Keratinocyte (primary cell): ENCODE measurements around the gene SLC26A2.

Experiments used
- CTCF ChIP-seq, 3 experiments: IDR thresholded peaks in 1 of 3; conservative IDR thresholded peaks in 1 of 3; optimal IDR thresholded peaks in 1 of 3; 2 replicates in 2 of 3; 3 replicates in 1 of 3; pipeline versions ENCODE3 to v1.5.1; 2011; ENCODE audit warnings: low read length in 3 of 3, mild to moderate bottlenecking in 3 of 3, moderate library complexity in 2 of 3, control low read depth in 1 of 3, inconsistent platforms in 1 of 3; ENCODE audit not compliant: insufficient read depth in 2 of 3; ENCODE audit errors: extremely low read depth in 1 of 3
- EZH2 ChIP-seq: IDR thresholded peaks from one replicate; pipeline ENCODE4 v1.6.1; 2012; ENCODE audit warnings: inconsistent platforms, mild to moderate bottlenecking, low read length, moderate library complexity

DNA sequence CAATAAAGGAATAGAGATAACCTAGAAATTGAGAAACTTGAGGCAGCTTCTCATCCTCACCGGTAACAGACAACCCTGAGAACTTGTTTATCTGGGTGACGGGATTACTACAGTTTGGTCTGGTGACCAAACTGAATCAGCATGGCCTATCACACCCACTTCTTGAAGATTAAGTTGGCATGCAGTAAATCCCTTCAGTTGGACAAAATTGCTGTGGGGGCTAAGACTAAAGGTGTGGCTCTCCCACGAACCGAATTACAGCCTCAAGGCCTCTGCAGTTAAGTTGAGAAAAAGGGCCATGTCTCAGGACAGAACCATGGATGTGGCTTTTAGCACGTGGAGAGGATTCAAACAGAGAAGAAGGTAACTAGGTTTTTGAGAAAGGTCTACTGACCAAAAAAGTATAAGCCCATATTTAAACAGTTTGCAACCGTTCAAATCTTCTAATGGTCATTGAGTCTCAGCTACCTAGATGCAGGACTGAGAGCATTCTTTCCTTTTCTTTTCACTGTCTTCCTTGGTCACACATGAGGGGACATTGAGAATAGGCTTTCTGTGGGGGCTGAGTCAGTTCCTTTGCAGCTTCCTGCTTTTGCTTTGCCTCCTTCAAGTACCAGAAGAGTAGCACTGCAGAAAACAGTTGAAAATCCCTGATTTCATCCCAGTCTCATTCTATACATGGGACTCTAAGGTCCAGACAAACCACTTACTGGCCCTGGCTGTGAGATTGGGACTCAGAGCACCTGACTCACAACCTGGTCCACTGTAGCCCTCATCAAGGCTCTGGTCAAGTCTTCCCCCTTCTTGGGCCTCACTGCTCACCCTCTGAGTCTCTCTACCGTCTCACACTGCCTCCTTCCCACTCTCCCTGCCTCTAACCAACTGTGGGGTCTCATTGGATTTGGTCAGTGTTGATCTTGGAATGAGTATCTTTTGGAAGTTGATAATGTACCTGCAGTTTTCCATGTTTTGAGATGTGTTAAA is 46.8 kb upstream of the SLC26A2 start:
- TF ChIP-seq CTCF (optimal IDR thresholded peaks at IDR 0.05 in 1 of 3, IDR thresholded peaks at IDR 0.05 in 1 of 3, conservative IDR thresholded peaks at IDR 0.05 in 1 of 3; ENCODE audit: extremely low read depth in 1 of 3, insufficient read depth in 2 of 3, low read length in 3 of 3) (no peak), EZH2 (no peak)
